Measurements from ENCODE around the gene ZNF556. TPM values are rescaled to one million over a fixed set of nuclear protein-coding genes. Genes with fewer than 3 reads are reported as not detected.

ZNF556 gene
- total and polyA plus RNA-seq, 2 experiments from 2014 or later: not detected

- TF ChIP-seq, protein P1, sequence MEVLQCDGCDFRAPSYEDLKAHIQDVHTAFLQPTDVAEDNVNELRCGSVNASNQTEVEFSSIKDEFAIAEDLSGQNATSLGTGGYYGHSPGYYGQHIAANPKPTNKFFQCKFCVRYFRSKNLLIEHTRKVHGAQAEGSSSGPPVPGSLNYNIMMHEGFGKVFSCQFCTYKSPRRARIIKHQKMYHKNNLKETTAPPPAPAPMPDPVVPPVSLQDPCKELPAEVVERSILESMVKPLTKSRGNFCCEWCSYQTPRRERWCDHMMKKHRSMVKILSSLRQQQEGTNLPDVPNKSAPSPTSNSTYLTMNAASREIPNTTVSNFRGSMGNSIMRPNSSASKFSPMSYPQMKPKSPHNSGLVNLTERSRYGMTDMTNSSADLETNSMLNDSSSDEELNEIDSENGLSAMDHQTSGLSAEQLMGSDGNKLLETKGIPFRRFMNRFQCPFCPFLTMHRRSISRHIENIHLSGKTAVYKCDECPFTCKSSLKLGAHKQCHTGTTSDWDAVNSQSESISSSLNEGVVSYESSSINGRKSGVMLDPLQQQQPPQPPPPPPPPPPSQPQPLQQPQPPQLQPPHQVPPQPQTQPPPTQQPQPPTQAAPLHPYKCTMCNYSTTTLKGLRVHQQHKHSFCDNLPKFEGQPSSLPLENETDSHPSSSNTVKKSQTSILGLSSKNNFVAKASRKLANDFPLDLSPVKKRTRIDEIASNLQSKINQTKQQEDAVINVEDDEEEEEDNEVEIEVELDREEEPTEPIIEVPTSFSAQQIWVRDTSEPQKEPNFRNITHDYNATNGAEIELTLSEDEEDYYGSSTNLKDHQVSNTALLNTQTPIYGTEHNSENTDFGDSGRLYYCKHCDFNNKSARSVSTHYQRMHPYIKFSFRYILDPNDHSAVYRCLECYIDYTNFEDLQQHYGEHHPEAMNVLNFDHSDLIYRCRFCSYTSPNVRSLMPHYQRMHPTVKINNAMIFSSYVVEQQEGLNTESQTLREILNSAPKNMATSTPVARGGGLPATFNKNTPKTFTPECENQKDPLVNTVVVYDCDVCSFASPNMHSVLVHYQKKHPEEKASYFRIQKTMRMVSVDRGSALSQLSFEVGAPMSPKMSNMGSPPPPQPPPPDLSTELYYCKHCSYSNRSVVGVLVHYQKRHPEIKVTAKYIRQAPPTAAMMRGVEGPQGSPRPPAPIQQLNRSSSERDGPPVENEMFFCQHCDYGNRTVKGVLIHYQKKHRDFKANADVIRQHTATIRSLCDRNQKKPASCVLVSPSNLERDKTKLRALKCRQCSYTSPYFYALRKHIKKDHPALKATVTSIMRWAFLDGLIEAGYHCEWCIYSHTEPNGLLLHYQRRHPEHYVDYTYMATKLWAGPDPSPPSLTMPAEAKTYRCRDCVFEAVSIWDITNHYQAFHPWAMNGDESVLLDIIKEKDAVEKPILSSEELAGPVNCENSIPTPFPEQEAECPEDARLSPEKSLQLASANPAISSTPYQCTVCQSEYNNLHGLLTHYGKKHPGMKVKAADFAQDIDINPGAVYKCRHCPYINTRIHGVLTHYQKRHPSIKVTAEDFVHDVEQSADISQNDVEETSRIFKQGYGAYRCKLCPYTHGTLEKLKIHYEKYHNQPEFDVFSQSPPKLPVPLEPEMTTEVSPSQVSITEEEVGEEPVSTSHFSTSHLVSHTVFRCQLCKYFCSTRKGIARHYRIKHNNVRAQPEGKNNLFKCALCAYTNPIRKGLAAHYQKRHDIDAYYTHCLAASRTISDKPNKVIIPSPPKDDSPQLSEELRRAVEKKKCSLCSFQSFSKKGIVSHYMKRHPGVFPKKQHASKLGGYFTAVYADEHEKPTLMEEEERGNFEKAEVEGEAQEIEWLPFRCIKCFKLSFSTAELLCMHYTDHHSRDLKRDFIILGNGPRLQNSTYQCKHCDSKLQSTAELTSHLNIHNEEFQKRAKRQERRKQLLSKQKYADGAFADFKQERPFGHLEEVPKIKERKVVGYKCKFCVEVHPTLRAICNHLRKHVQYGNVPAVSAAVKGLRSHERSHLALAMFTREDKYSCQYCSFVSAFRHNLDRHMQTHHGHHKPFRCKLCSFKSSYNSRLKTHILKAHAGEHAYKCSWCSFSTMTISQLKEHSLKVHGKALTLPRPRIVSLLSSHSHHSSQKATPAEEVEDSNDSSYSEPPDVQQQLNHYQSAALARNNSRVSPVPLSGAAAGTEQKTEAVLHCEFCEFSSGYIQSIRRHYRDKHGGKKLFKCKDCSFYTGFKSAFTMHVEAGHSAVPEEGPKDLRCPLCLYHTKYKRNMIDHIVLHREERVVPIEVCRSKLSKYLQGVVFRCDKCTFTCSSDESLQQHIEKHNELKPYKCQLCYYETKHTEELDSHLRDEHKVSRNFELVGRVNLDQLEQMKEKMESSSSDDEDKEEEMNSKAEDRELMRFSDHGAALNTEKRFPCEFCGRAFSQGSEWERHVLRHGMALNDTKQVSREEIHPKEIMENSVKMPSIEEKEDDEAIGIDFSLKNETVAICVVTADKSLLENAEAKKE (CRISPR knock-in tag; IDR thresholded peaks at IDR 0.05): no peak
- TF ChIP-seq EZH2 (IDR thresholded peaks at IDR 0.05; ENCODE audit: low read depth, unreplicated experiment) (no peak), JUNB (IDR thresholded peaks at IDR 0.05; ENCODE audit: unreplicated experiment) (no peak), ZNF114 (CRISPR knock-in tag; IDR thresholded peaks at IDR 0.05) (no peak), CTCF (conservative IDR thresholded peaks at IDR 0.05; ENCODE audit: low read depth in 2 of 2) (no peak)
Measured at GRCh38 chr19:2856457-2857050, 10.6 kb upstream of the ZNF556 start (continued).

DNA sequence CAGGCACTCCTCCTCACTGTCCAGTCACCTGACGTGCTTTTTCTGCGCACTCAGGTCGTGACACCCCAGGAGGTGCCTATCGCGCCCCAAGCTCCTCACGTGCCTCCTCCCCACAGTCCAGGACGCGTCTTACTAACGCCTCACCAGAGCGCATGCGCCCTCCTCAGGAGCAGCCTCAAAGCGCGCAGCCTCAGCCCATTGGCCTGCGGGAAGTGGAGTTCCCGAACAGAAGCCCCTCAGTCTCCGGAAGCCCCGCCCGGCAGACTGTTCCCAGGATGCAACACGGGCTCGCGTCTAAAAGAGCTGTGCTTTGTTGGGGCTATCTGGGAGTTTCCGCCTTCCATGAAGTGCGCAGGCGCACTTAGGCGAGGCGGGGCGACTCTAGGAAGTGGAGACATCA, 8.3 kb upstream of the ZNF556 start:
- no peaks in the 10 kb centered on the region for H3F3A ChIP-seq (replicated peaks; ENCODE audit: low read depth)
- Mint-ChIP-seq H3K4me1 (no peaks in the 10 kb centered on the region), H3K4me3 (no peak overlapping the region), H3K36me3 (ENCODE audit: low read depth) (peaks cover 53% of the 10 kb centered on the region), H3K9me3 (peaks cover 93% of the 10 kb centered on the region), H3K27me3 (ENCODE audit: insufficient read depth, low read depth, poor library complexity) (peaks cover 11% of the 10 kb centered on the region), H3K27ac (no peak overlapping the region)
- no peaks in the 10 kb centered on the region for H3K4me1 ChIP-seq (ENCODE audit: insufficient read depth)
- no peak overlapping the region for H3K27ac ChIP-seq (ENCODE audit: low read depth)
- H3K36me3 ChIP-seq (ENCODE audit: insufficient read depth): peaks cover 21% of the 10 kb centered on the region
- no peaks in the 10 kb centered on the region for H4K20me1 ChIP-seq (replicated peaks; ENCODE audit: insufficient read depth)
- H3K4me2 ChIP-seq: no peak overlapping the region
- no peak for ATAC-seq
- no peak overlapping the region for H2AFZ ChIP-seq
- H3K9me2 ChIP-seq (ENCODE audit: insufficient read depth): no peaks in the 10 kb centered on the region
- H3K79me2 ChIP-seq (replicated peaks; ENCODE audit: insufficient read depth): no peaks in the 10 kb centered on the region
- no peak for DNase-seq (ENCODE audit: low spot score)
- no peaks in the 10 kb centered on the region for H3K27me3 ChIP-seq (ENCODE audit: insufficient read depth)
- no peak overlapping the region for H3K4me3 ChIP-seq
- TF ChIP-seq STAT1 (IDR thresholded peaks at IDR 0.05; ENCODE audit: unreplicated experiment): no peak
- TF ChIP-seq, protein P1 (CRISPR knock-in tag; IDR thresholded peaks at IDR 0.05): no peak
- TF ChIP-seq POLR2AphosphoS5 (IDR thresholded peaks at IDR 0.05; ENCODE audit: low read depth): no peak
- no peak for TF ChIP-seq ZNF114 (CRISPR knock-in tag; IDR thresholded peaks at IDR 0.05)
- no peak for TF ChIP-seq CREB1 (CRISPR knock-in tag; IDR thresholded peaks at IDR 0.05; ENCODE audit: low read depth)

Measured in GM23338 (cell line).